Measurements from ENCODE around the gene ATP5IF1. TPM values are rescaled to one million over a fixed set of nuclear protein-coding genes. Genes with fewer than 3 reads are reported as not detected.

Gene ATP5IF1
- polyA plus RNA-seq, 1 donor from 2014 or later = 448 TPM

GRCh38 chr1:28241638-28242241, 5.8 kb downstream of the ATP5IF1 start:
- no peak overlapping the region for H2AFZ ChIP-seq (ENCODE audit: low read depth, low read length)
- TF ChIP-seq, protein P1, sequence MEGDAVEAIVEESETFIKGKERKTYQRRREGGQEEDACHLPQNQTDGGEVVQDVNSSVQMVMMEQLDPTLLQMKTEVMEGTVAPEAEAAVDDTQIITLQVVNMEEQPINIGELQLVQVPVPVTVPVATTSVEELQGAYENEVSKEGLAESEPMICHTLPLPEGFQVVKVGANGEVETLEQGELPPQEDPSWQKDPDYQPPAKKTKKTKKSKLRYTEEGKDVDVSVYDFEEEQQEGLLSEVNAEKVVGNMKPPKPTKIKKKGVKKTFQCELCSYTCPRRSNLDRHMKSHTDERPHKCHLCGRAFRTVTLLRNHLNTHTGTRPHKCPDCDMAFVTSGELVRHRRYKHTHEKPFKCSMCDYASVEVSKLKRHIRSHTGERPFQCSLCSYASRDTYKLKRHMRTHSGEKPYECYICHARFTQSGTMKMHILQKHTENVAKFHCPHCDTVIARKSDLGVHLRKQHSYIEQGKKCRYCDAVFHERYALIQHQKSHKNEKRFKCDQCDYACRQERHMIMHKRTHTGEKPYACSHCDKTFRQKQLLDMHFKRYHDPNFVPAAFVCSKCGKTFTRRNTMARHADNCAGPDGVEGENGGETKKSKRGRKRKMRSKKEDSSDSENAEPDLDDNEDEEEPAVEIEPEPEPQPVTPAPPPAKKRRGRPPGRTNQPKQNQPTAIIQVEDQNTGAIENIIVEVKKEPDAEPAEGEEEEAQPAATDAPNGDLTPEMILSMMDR (IDR thresholded peaks at IDR 0.05; ENCODE audit: poor library complexity, severe bottlenecking) = no peak
- TF ChIP-seq RAD21 (conservative IDR thresholded peaks at IDR 0.05) (no peak), EP300 (conservative IDR thresholded peaks at IDR 0.05; ENCODE audit: poor library complexity, severe bottlenecking) (no peak), POLR2AphosphoS5 (IDR thresholded peaks at IDR 0.05) (no peak), MXI1 (conservative IDR thresholded peaks at IDR 0.05; ENCODE audit: poor library complexity, severe bottlenecking) (no peak), TAF1 (IDR thresholded peaks at IDR 0.05; ENCODE audit: low read depth) (no peak), REST (IDR thresholded peaks at IDR 0.05; ENCODE audit: borderline replicate concordance) (no peak), EZH2 (IDR thresholded peaks at IDR 0.05; ENCODE audit: borderline replicate concordance, insufficient read depth, low read length, poor library complexity, severe bottlenecking) (no peak), SMC3 (conservative IDR thresholded peaks at IDR 0.05; ENCODE audit: poor library complexity) (no peak)
- no peaks in the 10 kb centered on the region for H3K9me2 ChIP-seq (ENCODE audit: insufficient read depth, low read length)
- no peak overlapping the region for H3K4me3 ChIP-seq (ENCODE audit: low read length)
- peaks cover 10% of the 10 kb centered on the region for H3K79me2 ChIP-seq (replicated peaks; ENCODE audit: insufficient read depth, low read length)
- H3K9me3 ChIP-seq (ENCODE audit: low read length) = no peaks in the 10 kb centered on the region
- H4K20me1 ChIP-seq (ENCODE audit: insufficient read depth) = no peaks in the 10 kb centered on the region
- no peaks in the 10 kb centered on the region for H3K27me3 ChIP-seq (ENCODE audit: insufficient read depth, low read depth, low read length)
- no peak overlapping the region for H3K4me2 ChIP-seq (ENCODE audit: low read length)
- no peaks in the 10 kb centered on the region for H3K36me3 ChIP-seq (ENCODE audit: insufficient read depth, low read length)
- no peak overlapping the region for H3K27ac ChIP-seq (ENCODE audit: low read length)
- H3K9ac ChIP-seq (ENCODE audit: low read length) = no peak overlapping the region
- no peaks in the 10 kb centered on the region for H3F3A ChIP-seq (ENCODE audit: insufficient read depth, low read length, poor library complexity, severe bottlenecking)

DNA sequence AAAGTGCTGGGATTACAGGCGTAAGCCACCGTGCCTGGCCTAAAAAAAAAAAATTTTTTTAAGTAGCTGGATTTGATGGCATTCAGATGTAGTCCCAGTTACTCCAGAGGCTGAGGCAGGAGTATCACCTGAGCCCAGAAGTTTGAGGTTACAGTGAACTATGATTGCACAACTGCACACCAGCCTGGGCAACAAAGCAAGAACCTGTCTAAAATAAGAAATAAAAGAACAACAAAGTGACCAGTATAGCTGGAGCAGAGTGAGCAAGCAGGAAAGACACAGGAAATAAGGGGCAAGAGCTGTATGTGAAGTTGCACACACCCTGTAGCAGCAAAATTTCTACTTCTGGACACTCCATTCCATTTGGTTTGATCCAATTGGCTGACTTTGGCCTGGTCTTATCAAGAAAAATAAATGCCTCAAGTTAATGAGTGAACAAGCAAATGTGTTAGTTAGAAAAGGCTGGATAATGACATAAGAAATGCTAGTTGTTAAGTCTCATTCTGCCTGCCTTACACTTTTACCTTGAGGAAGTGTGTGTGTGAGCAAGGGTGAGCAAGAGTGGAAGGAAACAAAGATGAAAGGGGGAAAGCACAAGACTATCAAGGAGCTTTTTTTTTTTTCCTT, 7.9 kb downstream of the ATP5IF1 start:
- H3K27ac ChIP-seq (ENCODE audit: low read length) = no peak overlapping the region
- H3K4me2 ChIP-seq (ENCODE audit: low read length) = no peak overlapping the region
- H3K9ac ChIP-seq (ENCODE audit: low read length) = no peak overlapping the region
- no peaks in the 10 kb centered on the region for H3K79me2 ChIP-seq (replicated peaks; ENCODE audit: insufficient read depth, low read length)
- no peaks in the 10 kb centered on the region for H4K20me1 ChIP-seq (ENCODE audit: insufficient read depth)
- no peaks in the 10 kb centered on the region for H3K36me3 ChIP-seq (ENCODE audit: insufficient read depth, low read length)
- no peak for TF ChIP-seq EZH2 (IDR thresholded peaks at IDR 0.05; ENCODE audit: borderline replicate concordance, insufficient read depth, low read length, poor library complexity, severe bottlenecking)
- TF ChIP-seq EP300 (conservative IDR thresholded peaks at IDR 0.05; ENCODE audit: poor library complexity, severe bottlenecking) = no peak
- no peak for TF ChIP-seq SMC3 (conservative IDR thresholded peaks at IDR 0.05; ENCODE audit: poor library complexity)
- TF ChIP-seq MXI1 (conservative IDR thresholded peaks at IDR 0.05; ENCODE audit: poor library complexity, severe bottlenecking) = no peak
- no peak for TF ChIP-seq POLR2AphosphoS5 (IDR thresholded peaks at IDR 0.05)
- no peak for TF ChIP-seq TAF1 (IDR thresholded peaks at IDR 0.05; ENCODE audit: low read depth)
- no peak for TF ChIP-seq RAD21 (conservative IDR thresholded peaks at IDR 0.05)
- TF ChIP-seq REST (IDR thresholded peaks at IDR 0.05; ENCODE audit: borderline replicate concordance) = no peak
- TF ChIP-seq, protein P1 (IDR thresholded peaks at IDR 0.05; ENCODE audit: poor library complexity, severe bottlenecking) = no peak
- no peaks in the 10 kb centered on the region for H3F3A ChIP-seq (ENCODE audit: insufficient read depth, low read length, poor library complexity, severe bottlenecking)
- H3K27me3 ChIP-seq (ENCODE audit: insufficient read depth, low read depth, low read length) = no peaks in the 10 kb centered on the region
- H3K9me3 ChIP-seq (ENCODE audit: low read length) = no peaks in the 10 kb centered on the region
- no peak overlapping the region for H2AFZ ChIP-seq (ENCODE audit: low read depth, low read length)
- H3K4me3 ChIP-seq (ENCODE audit: low read length) = no peak overlapping the region
- no peaks in the 10 kb centered on the region for H3K9me2 ChIP-seq (ENCODE audit: insufficient read depth, low read length)
